ENCODE results near the gene ACOX1. TPM values are rescaled to one million over a fixed set of nuclear protein-coding genes. Genes with fewer than 3 reads are reported as not detected.

ACOX1 gene
- total RNA-seq, 1 experiment from 2014 or later: 28.4 TPM

DNA sequence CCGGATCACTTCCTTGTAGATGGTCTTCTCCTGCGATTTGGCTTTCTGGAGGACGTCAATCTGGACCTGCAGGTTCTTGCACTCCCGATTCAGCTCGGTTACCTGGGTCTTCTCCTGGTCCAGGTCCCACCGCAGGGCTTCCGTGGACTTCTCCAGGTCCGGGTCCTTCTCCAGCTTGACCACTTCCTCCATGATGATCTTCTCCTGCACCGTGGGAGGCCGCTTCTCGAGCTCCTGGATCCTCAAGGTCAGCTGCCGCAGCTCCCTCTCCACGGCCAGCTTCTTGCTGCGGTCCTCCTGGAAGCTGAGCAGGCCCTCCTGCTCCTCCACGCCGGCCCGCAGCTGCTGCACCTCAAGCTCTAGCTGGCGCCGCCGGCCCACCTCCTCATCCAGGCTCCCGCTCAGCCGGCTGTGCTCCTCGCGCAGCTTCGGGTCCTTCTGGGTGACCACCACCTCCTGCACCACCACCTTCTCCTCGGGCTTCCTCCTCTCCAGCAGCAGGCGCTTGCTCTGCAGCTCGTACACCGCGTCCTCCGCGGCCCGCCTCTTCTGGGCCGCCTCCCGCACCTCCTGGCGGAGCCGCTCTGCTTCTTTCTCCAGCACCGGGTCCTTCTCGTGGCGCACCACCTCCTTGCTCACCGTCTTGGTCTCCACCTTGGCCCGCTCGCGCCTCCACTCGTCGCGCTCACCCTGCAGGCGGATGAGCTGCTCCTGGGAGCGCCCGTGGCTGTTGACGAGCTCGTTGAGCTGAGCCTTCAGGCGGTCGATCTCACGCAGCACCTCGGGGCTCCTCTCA, 29.9 kb upstream of the ACOX1 start:
- DNase-seq (ENCODE audit: extremely low read depth, low read depth): no peak

- DNase-seq (ENCODE audit: extremely low read depth, low read depth): no peak
These were observed 29.2 kb upstream of the ACOX1 start for GRCh38 chr17:76008208-76008607.

DNA sequence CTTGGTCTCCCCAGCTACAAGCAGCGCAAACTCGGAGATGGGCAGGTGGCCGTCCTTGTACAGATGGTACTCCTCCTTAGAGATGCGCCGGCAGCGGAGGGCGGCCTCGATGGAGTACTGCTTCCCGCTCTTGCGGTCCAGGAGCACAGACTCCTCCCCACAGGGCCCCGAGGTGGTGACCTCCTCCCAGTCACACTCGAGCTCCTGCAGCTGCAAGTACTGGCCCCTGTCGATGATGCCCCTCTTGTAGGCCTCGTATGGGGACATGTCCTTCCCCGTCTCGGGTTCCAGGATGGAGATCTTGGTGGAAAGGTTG, 28.8 kb upstream of the ACOX1 start:
- no peak for DNase-seq (ENCODE audit: extremely low read depth, low read depth)

DNA sequence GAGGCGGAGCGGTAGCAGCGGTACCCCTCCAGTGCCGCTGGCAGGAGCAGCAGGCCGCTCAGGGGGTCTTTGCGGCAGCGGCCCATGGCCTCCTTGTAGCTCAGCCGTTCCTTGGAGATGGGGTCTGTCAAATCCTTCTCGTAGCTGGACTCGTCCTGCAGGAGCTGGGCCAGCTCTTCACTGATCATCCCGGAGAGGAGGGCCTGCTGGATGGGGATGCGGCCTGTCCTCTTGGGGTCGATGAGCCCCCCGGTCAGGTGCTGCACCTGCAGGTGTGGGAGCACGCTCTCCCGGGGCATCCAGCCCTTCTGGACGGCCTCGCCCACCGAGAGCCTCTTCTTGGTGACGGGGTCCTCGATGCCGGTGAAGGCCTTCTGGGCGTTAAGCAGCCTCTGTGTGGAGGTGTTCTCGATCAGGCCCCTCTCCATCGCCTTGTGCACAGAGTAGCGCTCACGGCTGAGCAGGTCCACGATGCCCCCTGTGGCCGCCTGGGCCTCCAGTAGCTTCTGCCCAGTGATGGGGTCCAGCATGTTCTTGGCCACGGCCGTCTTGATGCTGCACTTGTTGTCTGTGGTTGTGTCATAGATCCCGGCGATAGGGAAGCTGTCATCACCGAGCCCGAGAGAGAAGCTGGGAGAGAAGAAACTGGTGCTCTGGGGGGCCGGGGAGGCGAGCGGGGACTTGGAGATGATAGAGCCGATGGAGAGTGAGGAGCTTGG, 28.3 kb upstream of the ACOX1 start:
- no peak for DNase-seq (ENCODE audit: extremely low read depth, low read depth)

GRCh38 chr17:76005263-76006149, 26.5 kb upstream of the ACOX1 start:
- DNase-seq (ENCODE audit: extremely low read depth, low read depth): peak; percentile 72

- DNase-seq (ENCODE audit: extremely low read depth, low read depth): no peak
These were observed 25.8 kb upstream of the ACOX1 start for GRCh38 chr17:76004750-76005262.

DNA sequence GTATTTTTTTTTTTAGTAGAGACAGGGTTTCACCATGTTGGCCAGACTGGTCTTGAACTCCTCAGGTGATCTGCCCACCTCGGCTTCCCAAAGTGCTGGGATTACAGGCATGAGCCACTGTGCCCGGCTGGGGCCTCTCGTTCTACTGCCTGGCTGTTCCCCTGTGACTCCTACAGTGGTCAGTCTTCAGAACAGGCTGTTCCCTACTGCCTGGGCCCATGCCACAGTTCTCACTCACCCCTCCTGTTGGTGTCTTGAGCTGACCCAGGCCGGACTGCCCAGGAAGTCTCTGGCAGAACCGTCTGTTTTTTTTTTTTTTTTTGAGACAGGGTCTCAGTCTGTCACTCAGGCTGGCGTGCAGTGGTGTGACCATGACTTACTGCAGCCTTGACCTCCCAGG, 24.9 kb upstream of the ACOX1 start:
- DNase-seq (ENCODE audit: extremely low read depth, low read depth): no peak

GRCh38 chr17:76002100-76002499, 23.1 kb upstream of the ACOX1 start:
- no peak for DNase-seq (ENCODE audit: extremely low read depth, low read depth)

GRCh38 chr17:76000755-76001521, 22.0 kb upstream of the ACOX1 start, which contains the start of gene CDK3:
TSS of gene CDK3 (plus strand) at chr17:76000855. CDS start at chr17:76001426, 571 bp downstream.
- DNase-seq (ENCODE audit: extremely low read depth, low read depth): no peak

DNA sequence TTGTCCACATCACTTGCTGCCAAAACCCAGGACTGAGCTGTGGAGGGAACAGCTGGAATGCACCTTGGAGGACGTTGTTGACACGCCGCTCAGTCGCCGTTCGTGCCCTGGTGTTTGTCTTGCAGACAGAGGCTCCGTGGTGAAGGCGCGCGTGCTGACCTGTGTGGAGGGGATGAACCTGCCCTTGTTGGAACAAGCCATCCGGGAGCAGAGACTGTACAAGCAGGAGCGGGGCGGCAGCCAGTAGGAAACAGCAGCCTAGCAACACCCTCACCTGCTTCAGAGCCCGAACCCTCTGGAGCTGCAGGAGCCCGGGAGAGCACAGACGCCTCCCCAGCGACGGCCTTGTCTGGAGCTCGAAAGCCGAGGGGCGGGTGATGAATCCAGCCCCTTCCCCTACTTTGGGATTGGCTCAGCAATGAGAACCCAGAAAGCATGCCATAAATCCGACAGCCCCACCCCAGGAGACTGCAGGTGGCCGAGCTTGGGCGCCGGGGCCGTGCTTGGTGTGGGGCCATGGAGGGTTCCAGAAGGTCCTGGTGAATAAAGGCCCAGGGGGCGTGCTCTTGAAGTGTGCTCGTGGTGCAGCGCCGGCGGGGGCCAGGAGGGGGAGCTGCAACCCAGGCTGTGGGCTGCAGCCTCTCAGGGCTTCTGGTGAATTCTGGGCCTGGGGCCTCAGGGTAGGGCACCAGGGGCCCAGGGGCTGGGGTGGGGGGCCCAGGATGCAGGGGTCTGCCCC, 21.2 kb upstream of the ACOX1 start:
- DNase-seq (ENCODE audit: extremely low read depth, low read depth): peak; percentile 48

GRCh38 chr17:75998327-75998795, 19.4 kb upstream of the ACOX1 start:
- no peak for DNase-seq (ENCODE audit: extremely low read depth, low read depth)

GRCh38 chr17:75996665-75997590, 18.0 kb upstream of the ACOX1 start:
- DNase-seq (ENCODE audit: extremely low read depth, low read depth): no peak

GRCh38 chr17:75995385-75995925, 16.5 kb upstream of the ACOX1 start:
- DNase-seq (ENCODE audit: extremely low read depth, low read depth): no peak

DNA sequence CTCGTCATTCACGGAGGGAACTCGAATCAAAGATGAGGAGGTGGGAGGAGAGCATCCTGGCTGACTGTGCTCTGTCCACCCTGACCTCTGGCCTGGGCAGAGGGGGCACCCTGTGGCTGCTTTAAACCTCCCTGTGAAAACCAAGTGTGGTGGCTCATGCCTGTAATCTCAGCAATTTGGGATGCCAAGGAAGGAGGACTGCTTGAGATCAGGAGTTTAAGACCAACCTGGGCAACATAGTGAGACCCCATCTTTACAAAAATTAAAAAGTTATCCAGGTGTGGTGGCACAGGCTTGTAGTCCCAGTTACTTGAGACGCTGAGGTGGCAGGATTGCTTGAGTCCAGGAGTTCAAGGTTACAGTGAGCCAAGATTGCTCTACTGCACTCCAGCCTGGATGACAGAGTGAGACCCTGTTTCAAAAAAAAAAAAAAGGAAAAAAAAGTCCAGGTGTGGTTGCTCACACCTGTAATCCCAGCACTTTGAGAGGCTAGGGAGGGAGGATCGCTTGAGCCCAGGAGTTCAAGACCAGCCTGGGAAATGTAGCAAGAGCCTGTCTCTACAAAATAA, 15.9 kb upstream of the ACOX1 start:
- no peak for DNase-seq (ENCODE audit: extremely low read depth, low read depth)

DNA sequence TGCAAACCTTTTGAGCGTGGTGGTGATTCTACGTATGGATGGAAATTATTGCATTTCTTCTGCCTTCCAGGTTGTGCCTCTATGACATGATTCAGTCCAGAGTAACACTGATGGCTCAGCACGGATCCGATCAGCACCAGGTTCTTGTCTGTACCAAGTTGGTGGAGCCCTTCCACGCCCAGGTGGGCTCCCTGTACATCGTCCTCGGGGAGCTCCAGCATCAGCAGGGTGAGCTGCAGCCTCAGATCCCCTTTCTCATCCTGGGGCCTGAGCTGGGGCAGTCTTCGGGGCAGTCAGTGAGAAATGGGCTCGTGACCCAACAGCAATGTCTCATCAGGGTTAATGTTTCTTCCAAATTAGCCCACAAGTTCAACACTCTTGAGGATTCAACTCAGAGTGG, 12.4 kb upstream of the ACOX1 start:
- no peak for DNase-seq (ENCODE audit: extremely low read depth, low read depth)

DNA sequence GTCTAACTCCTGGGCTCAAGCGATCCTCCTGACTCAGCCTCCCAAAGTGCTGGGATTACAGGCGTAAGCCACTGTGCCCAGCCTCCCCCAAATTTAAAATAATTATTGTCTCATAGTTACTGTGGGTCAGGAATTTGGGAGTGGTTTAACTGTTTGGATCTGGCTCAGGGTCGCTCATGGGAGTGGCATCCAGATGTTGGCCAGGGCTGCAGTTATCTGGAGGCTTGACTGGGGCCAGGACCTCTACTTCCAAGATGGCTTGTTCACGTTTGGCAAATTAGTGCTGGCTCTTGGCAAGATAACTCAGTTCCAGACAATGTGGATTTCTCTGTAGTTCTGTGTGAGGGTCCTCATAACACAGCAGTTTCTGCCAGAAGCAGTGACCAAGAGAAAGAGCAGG, 8.1 kb upstream of the ACOX1 start:
- DNase-seq (ENCODE audit: extremely low read depth, low read depth): no peak

DNA sequence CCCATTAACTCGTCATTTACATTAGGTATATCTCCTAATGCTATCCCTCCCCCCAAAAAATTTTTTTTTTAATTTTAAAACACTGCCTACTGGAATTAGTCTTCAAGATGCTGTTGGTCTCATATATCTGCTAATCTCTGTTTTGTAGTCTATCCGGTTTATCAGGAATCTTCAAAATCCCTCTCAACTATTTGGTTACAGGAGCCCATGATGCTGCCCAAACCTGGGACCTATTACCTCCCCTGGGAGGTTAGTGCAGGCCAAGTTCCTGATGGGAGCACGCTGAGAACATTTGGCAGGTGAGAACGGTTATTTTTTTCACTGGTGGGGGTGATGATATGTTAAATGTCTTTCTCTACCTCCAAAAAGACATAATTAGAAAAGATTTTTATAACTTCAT, 7.0 kb upstream of the ACOX1 start:
- DNase-seq (ENCODE audit: extremely low read depth, low read depth): no peak

Measured in NCI-H460 (cell line).